K562 (cell line): ENCODE data around the gene TRPV6. TPM values are rescaled to one million over a fixed set of nuclear protein-coding genes. Genes with fewer than 3 reads are reported as not detected.

Experiments
- ATAC-seq: fragments of 200-7000 bp; cut with Tn5 transposase; 3 replicates; pipeline ENCODE4 v1.9.1; 2020; ENCODE audit warnings: moderate library complexity
- BruUV-seq: library from RNA; stranded (reverse); fragments of 400-500 nt; replicated peaks from 2 replicates; lab custom pipeline; 2021; lab: Mats Ljungman, UMichigan
- CTCF ChIA-PET: fragments of 300-600 bp; formaldehyde crosslinking; extraction: SDS; loops from one replicate; lab custom pipeline; 2021; ENCODE audit warnings: low intra/inter-chr PET ratio; lab: Yijun Ruan, JAX
- POLR2A ChIA-PET: fragments of 300-600, 350-650 bp; sonication (Branson Sonifier 250); formaldehyde crosslinking; extraction: SDS; loops from one replicate; lab custom pipeline; 2021; ENCODE audit warnings: antibody characterized with exemption, inconsistent platforms; lab: Yijun Ruan, JAX
- DNase-seq, 4 experiments: peaks; one replicate each; pipeline versions ENCODE4 v3.0.0 to v3.0.0-alpha.2; 2011 to 2018; ENCODE audit warnings: low spot score in 3 of 4, mixed read lengths in 3 of 4; ENCODE audit errors: extremely low read depth in 1 of 4
- FAIRE-seq: peaks from 2 replicates; lab custom pipeline; 2011; peaks lifted over from hg19 to GRCh38; lab: Jason Lieb, UNC
- H2AFZ ChIP-seq: 2 replicates; pipeline ENCODE4 v1.6.0; 2011; ENCODE audit warnings: low read depth, low read length, control low read depth, inconsistent platforms
- H3K27ac ChIP-seq: fragments of 200-600 bp; 3 replicates; pipeline ENCODE4 v1.8.0; 2011; ENCODE audit warnings: low read depth, mild to moderate bottlenecking, control low read depth, inconsistent platforms, low read length, moderate library complexity, mixed read lengths; ENCODE audit errors: extremely low read depth
- H3K27me3 ChIP-seq, 2 experiments: fragments of 300-600 bp in 1 of 2; 2 replicates in 1 of 2; 3 replicates in 1 of 2; pipeline versions ENCODE4 v1.6.0 to v1.8.0; 2011; ENCODE audit warnings: inconsistent platforms in 2 of 2, low read length in 2 of 2, mild to moderate bottlenecking in 1 of 2, mixed read lengths in 1 of 2, moderate library complexity in 1 of 2; ENCODE audit not compliant: control insufficient read depth in 2 of 2, insufficient read depth in 2 of 2
- H3K36me3 ChIP-seq: fragments of 300-600 bp; 3 replicates; pipeline ENCODE4 v1.8.0; 2011; ENCODE audit warnings: mild to moderate bottlenecking, low read length, inconsistent platforms; ENCODE audit not compliant: control insufficient read depth, insufficient read depth
- H3K4me1 ChIP-seq, 2 experiments: fragments of 200-600 bp in 1 of 2; replicated peaks in 1 of 2; 2 replicates in 1 of 2; 3 replicates in 1 of 2; pipeline versions ENCODE4 v1.5.1 to v1.8.0; 2011; ENCODE audit warnings: inconsistent platforms in 2 of 2, low read length in 2 of 2, mild to moderate bottlenecking in 1 of 2, mixed read lengths in 1 of 2, moderate library complexity in 1 of 2; ENCODE audit not compliant: control insufficient read depth in 2 of 2, insufficient read depth in 2 of 2
- H3K4me2 ChIP-seq: 2 replicates; pipeline ENCODE4 v1.6.1; 2011; ENCODE audit warnings: low read length, control low read depth, inconsistent platforms, mixed read lengths; ENCODE audit not compliant: insufficient read depth
- H3K4me3 ChIP-seq: fragments of 200-600 bp; sonication (generic), shearing (Covaris generic); 2 replicates; pipeline ENCODE4 v1.5.1; 2016; ENCODE audit warnings: control low read depth, inconsistent platforms
- H3K79me2 ChIP-seq: fragments of 200-600 bp; 3 replicates; pipeline ENCODE4 v1.8.0; 2011; ENCODE audit warnings: low read length, inconsistent platforms; ENCODE audit not compliant: control insufficient read depth, insufficient read depth
- H3K9ac ChIP-seq, 2 experiments: 2 replicates each; pipeline versions ENCODE4 v1.6.0 to v1.6.1; 2011; ENCODE audit warnings: low read depth in 2 of 2, low read length in 2 of 2, control low read depth in 1 of 2, inconsistent platforms in 1 of 2, mild to moderate bottlenecking in 1 of 2, mixed read lengths in 1 of 2; ENCODE audit not compliant: insufficient read depth in 1 of 2
- H3K9me1 ChIP-seq: one replicate; pipeline ENCODE4 v1.6.0; 2011; ENCODE audit warnings: inconsistent platforms, mild to moderate bottlenecking, low read length, moderate library complexity; ENCODE audit not compliant: control insufficient read depth, insufficient read depth
- H3K9me3 ChIP-seq: replicated peaks from 2 replicates; pipeline ENCODE4 v1.5.1; 2011; ENCODE audit warnings: low read depth, low read length, inconsistent platforms; ENCODE audit not compliant: control insufficient read depth, insufficient read depth
- H4K20me1 ChIP-seq: replicated peaks from 2 replicates; pipeline ENCODE4 v1.6.1; 2011; ENCODE audit warnings: low read length, inconsistent platforms, mixed read lengths; ENCODE audit not compliant: control insufficient read depth, insufficient read depth
- CBX3 ChIP-seq, 2 experiments: IDR thresholded peaks; 1 replicate in 1 of 2; 2 replicates in 1 of 2; pipeline ENCODE4 v1.6.1; 2012; ENCODE audit warnings: inconsistent platforms in 2 of 2, low read length in 2 of 2, borderline replicate concordance in 1 of 2, control low read depth in 1 of 2
- CXXC5 ChIP-seq: fragments of 250-450 bp; sonication (Bioruptor Pico); IDR thresholded peaks from 2 replicates; pipeline ENCODE4 v1.8.0; 2022; ENCODE audit warnings: inconsistent platforms, mild to moderate bottlenecking, moderate library complexity
- ETV1 ChIP-seq: fragments of 450-650 bp; conservative IDR thresholded peaks from 2 replicates; pipeline ENCODE4 v1.6.1; 2016; ENCODE audit warnings: missing genetic modification characterization, control low read depth, low read depth, missing compliant biosample characterization
- FOXA3 ChIP-seq, 2 experiments: fragments of 450-650 bp in 1 of 2; sonication (generic) in 1 of 2; formaldehyde crosslinking; IDR thresholded peaks in 1 of 2; conservative IDR thresholded peaks in 1 of 2; 2 replicates each; pipeline versions ENCODE4 v1.4.0 to v1.8.0; 2020 to 2022; ENCODE audit warnings: mild to moderate bottlenecking in 2 of 2, missing genetic modification reagents in 1 of 2
- HMG20B ChIP-seq: fragments of 250-450 bp; sonication (Bioruptor Pico); IDR thresholded peaks from 2 replicates; pipeline ENCODE4 v1.5.0; 2021; ENCODE audit warnings: mild to moderate bottlenecking
- PCBP1 ChIP-seq: fragments of 200-400 bp; formaldehyde crosslinking; IDR thresholded peaks from 2 replicates; pipeline ENCODE4 v1.6.1; 2018; ENCODE audit warnings: mild to moderate bottlenecking, low read depth, low read length; ENCODE audit not compliant: poor library complexity, severe bottlenecking
- PTTG1 ChIP-seq: fragments of 450-650 bp; IDR thresholded peaks from 2 replicates; pipeline ENCODE4 v1.6.1; 2016; ENCODE audit warnings: low read depth, mild to moderate bottlenecking, missing genetic modification characterization, missing compliant biosample characterization
- SETDB1 ChIP-seq: IDR thresholded peaks from one replicate; pipeline ENCODE4 v1.6.1; 2012; ENCODE audit warnings: low read length, control low read depth, inconsistent platforms
- XRCC3 ChIP-seq: fragments of 450-650 bp; IDR thresholded peaks from 2 replicates; pipeline ENCODE4 v1.6.1; 2017; ENCODE audit warnings: mild to moderate bottlenecking, moderate library complexity
- ZNF253 ChIP-seq: fragments of 250-450 bp; sonication (Bioruptor Pico); conservative IDR thresholded peaks from 2 replicates; pipeline ENCODE4 v1.6.1; 2021; ENCODE audit warnings: mild to moderate bottlenecking
- ZNF354B ChIP-seq: fragments of 250-450 bp; sonication (Bioruptor Pico); IDR thresholded peaks from 2 replicates; pipeline ENCODE4 v1.4.0; 2020
- ZNF444 ChIP-seq: fragments of 250-450 bp; sonication (Bioruptor Pico); IDR thresholded peaks from 2 replicates; pipeline ENCODE4 v1.4.0; 2020; ENCODE audit warnings: mild to moderate bottlenecking, moderate library complexity
- WGBS: fragments of 100-300 bp; shearing (Covaris generic); methylation state at CpG from one replicate; pipeline ENCODE4 v1.1.6; 2016; ENCODE audit warnings: low coverage, mixed read lengths; ENCODE audit not compliant: insufficient coverage; ENCODE audit errors: missing lambda C conversion rate; 5-methylcytosine and 5-hydroxymethylcytosine counted together
- in situ Hi-C: fragments of 300-500 bp; cut with MboI; formaldehyde crosslinking; loops from 4 replicates; pipeline ENCODE4 v1.15.0; 2018; ENCODE audit warnings: inconsistent platforms, mixed read lengths
- intact Hi-C: fragments of 100-400 bp; cut with micrococcal nuclease; formaldehyde crosslinking; loops from 2 replicates; pipeline ENCODE4 v1.14.2; 2022
- polyA plus RNA-seq, 8 experiments: library from polyadenylated mRNA; depleted of rRNA in 4 of 8; stranded (reverse) in 5 of 8; unstranded in 3 of 8; fragments of >200 nt; fragmentation: Nextera tagmentation in 2 of 8; fragmentation: Illumina TruSeq in 1 of 8; extraction: Ambion mirVana in 2 of 8; extraction: Trizol in 1 of 8; gene quantifications; 2 replicates each; pipeline versions ENCODE4 v1.2.1 to v1.2.3, GENCODE V29; 2011 to 2014; ENCODE audit warnings: inconsistent platforms in 1 of 8, missing spikeins in 1 of 8
- total RNA-seq, 7 experiments: library from RNA; depleted of rRNA in 6 of 7; stranded (reverse); fragments of >200 nt in 6 of 7; fragmentation: Illumina TruSeq in 2 of 7; extraction: Trizol in 2 of 7; gene quantifications; 2 replicates each; pipeline versions ENCODE4 v1.2.1 to v1.2.3, GENCODE V29; 2011 to 2021; ENCODE audit warnings: low replicate concordance in 1 of 7

TRPV6 gene
- total and polyA plus RNA-seq, 9 of the 15 experiments (the other 6 are each of a cell fraction or from before 2014, with no cell fraction given) = 0.04 to 0.36 (median 0.11) TPM

DNA sequence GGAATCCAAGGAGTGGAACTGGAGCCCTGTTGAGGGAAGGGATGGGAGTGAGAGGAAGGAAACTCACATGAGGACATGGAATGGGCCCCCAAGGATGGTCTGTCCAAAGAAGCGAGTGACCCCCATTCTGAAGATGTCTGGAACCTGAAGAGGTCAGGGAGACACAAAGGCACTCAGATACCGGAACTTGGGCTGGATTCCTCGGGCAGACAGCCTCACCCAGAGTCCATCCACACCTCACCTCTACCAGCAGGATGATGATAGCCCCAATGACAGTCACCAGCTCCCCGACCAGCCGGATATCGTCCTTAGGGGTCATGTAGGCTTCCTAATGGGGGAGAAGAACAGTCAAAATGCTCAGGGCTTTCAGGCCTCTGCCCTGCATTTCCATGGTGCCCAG, 10.7 kb downstream of the TRPV6 start:
- ATAC-seq (no peak), DNase-seq (no peak), FAIRE-seq (no peak)
- no peaks in the 10 kb centered on the region for H3K9me3 ChIP-seq
- H3K79me2 ChIP-seq = no peaks in the 10 kb centered on the region
- 2% methylated on average over 6 of the region's 6 CpGs for WGBS
- H3K9me1 ChIP-seq = no peaks in the 10 kb centered on the region
- H2AFZ ChIP-seq = no peak overlapping the region
- TF ChIP-seq XRCC3 (no peak), PTTG1 (no peak), ETV1 (tag) (peak; percentile 63), SETDB1 (no peak), ZNF253 (CRISPR knock-in tag) (no peak), CXXC5 (CRISPR knock-in tag) (no peak), ZNF444 (CRISPR knock-in tag) (no peak), ZNF354B (CRISPR knock-in tag) (no peak), HMG20B (CRISPR knock-in tag) (no peak), PCBP1 (no peak), FOXA3 (CRISPR knock-in tag; conservative IDR thresholded peaks at IDR 0.05 in 1 of 2, IDR thresholded peaks at IDR 0.05 in 1 of 2) (0 out of 4 replicates have a peak, but pooled peaks of 1 of the 2 experiments have one; percentile 43), CBX3 (IDR thresholded peaks at IDR 0.05; ENCODE audit: borderline replicate concordance in 1 of 2, low read length in 2 of 2) (peak in 1 of 2 experiments; percentile 67; a peak in 1 of 3 replicates)
- H3K4me3 ChIP-seq = no peak overlapping the region
- H3K27ac ChIP-seq = no peak overlapping the region
- intact Hi-C loops (no loop called here), in situ Hi-C loops (loop anchor here (5.0 kb wide), 2 partner anchors 127 to 337 kb away; no protein-coding TSS in a partner anchor)
- POLR2A ChIA-PET = no interaction called here
- no TSS peak for BruUV-seq
- H3K4me2 ChIP-seq = no peak overlapping the region
- 0 out of 2 replicates have a peak, but pooled peaks cover 1% of the 10 kb centered on the region for H4K20me1 ChIP-seq
- peaks cover 0 to 3% of the 10 kb centered on the region in 2 experiments; a peak in 1 of 5 replicates for H3K4me1 ChIP-seq
- H3K36me3 ChIP-seq = no peaks in the 10 kb centered on the region
- CTCF ChIA-PET = interaction anchor here (4.6 kb wide), 1 partner anchor 128 kb away, joined by 31 read pairs; no protein-coding TSS in a partner anchor
- peaks cover 23 to 80% of the 10 kb centered on the region in 2 experiments for H3K27me3 ChIP-seq
- no peak overlapping the region for H3K9ac ChIP-seq
